BE2C (cell line): ENCODE data around the gene TSEN2.
"Not testable (repeated sequence)": the region's sequence is repeated elsewhere in the genome, so short reads cannot be mapped to it uniquely, and the experiment has no call there.

Experiments
- DNase-seq: peaks from one replicate; pipeline ENCODE4 v3.0.0-alpha.2; 2020
- H3K27me3 ChIP-seq: fragments of 250-450 bp; sonication (Bioruptor Pico); 2 replicates; pipeline ENCODE4 v1.5.1; 2020; ENCODE audit warnings: mild to moderate bottlenecking
- H3K36me3 ChIP-seq: fragments of 250-450 bp; sonication (Bioruptor Pico); 2 replicates; pipeline ENCODE4 v1.5.1; 2020; ENCODE audit warnings: mild to moderate bottlenecking
- H3K4me1 ChIP-seq: fragments of 250-450 bp; sonication (Bioruptor Pico); 2 replicates; pipeline ENCODE4 v1.5.1; 2020
- H3K4me3 ChIP-seq: 2 replicates; pipeline ENCODE4 v1.5.1; 2011; ENCODE audit warnings: low read depth, low read length
- H3K9me3 ChIP-seq: fragments of 250-450 bp; sonication (Bioruptor Pico); 2 replicates; pipeline ENCODE4 v1.5.1; 2020
- TF ChIP-seq, protein P1 (sequence below): IDR thresholded peaks from 2 replicates; pipeline ENCODE4 v1.5.1; 2012; ENCODE audit warnings: mild to moderate bottlenecking, low read depth, low read length

TSEN2 gene

DNA sequence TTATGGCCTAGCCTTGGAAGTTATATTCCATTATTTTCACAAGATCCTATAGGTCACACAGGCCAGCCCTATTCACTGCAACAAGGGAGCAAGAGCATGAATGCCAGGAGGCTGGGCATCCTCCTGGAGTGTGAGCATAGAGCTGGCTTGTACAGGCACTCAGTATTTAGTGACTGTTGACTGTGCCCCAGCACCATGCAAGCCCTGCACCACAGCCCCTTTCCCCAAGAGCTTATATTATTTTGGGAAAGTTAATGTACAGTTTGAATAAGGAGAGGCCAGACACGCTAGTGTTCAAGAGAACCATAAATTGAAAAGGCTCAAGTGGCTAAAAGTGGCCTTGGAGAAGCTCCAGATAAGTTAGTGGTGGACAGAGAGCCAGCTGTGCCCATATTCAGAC, 32.3 kb upstream of the TSEN2 start:
- DNase-seq: no peak
- H3K4me1 ChIP-seq: no peaks in the 10 kb centered on the region
- no peaks in the 10 kb centered on the region for H3K36me3 ChIP-seq
- H3K27me3 ChIP-seq: no peaks in the 10 kb centered on the region
- no peak overlapping the region for H3K4me3 ChIP-seq
- H3K9me3 ChIP-seq: no peaks in the 10 kb centered on the region
- TF ChIP-seq, protein P1, sequence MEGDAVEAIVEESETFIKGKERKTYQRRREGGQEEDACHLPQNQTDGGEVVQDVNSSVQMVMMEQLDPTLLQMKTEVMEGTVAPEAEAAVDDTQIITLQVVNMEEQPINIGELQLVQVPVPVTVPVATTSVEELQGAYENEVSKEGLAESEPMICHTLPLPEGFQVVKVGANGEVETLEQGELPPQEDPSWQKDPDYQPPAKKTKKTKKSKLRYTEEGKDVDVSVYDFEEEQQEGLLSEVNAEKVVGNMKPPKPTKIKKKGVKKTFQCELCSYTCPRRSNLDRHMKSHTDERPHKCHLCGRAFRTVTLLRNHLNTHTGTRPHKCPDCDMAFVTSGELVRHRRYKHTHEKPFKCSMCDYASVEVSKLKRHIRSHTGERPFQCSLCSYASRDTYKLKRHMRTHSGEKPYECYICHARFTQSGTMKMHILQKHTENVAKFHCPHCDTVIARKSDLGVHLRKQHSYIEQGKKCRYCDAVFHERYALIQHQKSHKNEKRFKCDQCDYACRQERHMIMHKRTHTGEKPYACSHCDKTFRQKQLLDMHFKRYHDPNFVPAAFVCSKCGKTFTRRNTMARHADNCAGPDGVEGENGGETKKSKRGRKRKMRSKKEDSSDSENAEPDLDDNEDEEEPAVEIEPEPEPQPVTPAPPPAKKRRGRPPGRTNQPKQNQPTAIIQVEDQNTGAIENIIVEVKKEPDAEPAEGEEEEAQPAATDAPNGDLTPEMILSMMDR: no peak

DNA sequence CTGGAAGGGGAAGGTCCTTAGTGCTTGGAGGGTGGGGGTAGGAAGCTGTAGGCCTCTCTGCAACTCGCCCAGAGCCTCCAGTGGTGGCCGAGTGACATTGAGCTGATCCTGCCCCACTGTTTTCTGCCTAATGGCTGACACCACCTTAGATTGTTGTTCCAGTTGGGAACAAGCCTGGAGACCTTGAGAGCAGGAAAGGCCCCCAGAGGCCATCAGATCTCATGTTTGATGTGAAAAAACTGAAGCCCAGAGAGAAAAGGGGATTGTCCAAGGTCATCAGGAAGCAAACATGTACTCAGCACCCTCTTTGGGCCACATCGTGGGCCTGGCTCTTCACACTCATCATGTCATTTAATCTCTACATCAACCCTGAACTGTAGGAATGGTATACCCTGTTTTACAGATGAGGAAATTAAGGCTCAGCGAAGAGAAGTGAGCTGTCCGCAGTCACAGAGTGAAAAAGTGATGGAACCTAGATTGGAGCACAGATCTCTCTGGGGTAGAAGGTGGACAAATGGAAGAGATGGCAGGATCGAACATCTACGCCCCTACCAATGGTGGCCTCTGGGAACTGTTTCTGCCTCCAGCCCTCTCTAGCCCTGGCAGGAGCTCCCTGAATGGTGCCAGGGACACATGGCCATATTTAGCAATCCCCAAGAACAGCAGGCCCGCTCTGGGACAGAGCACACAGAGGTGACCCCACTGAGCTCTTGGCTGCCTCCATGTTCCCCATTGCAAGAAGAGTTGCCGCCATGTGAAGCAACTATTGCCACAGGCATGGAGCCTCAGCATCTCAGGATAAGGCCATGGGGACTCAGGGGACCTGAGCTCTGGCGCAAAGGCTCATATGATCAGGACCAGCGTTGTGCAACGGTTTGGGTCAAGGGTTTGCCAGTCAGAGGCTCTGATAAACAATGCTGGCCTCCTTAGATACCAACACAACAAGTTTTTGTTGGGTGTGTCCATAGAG, 31.6 kb upstream of the TSEN2 start:
- Histone ChIP-seq H3K9me3 (no peaks in the 10 kb centered on the region), H3K4me3 (no peak overlapping the region), H3K36me3 (no peaks in the 10 kb centered on the region), H3K27me3 (no peaks in the 10 kb centered on the region), H3K4me1 (no peaks in the 10 kb centered on the region)
- DNase-seq: no peak
- TF ChIP-seq, protein P1: no peak

DNA sequence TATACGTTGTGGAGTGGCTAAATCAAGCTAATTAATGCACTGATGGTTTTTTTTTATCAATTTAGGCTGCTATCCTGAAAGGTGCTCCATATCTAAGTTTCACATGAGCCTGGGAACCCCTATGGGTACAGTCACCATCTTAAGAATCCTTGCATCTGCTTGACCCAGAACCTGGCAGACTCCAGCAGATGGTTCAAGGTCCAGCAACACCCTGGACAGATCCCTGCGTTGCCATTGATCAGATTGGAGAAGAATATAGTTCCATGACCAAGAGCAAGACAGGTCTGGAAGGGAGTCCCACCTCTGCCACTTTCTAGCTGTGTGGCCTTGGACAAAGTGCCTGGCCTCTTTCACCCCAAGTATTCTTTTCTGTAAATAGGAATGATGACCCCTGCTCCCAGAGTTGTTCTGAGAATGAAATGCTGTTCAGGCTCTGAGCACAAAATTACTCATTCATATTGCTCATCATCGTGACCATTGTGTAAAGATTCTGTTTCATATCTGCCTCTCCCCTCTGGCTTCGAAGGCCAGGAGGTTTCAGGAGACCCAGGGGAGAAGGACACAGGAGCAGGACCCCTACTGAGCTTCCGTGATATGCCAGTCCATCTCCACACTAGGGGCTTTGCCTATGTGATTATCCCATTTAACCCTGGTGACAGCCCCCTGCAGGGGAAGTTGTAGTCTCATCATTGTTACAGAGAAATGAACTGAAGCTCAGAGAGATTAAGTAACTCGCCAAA, 30.0 kb upstream of the TSEN2 start:
- TF ChIP-seq, protein P1: no peak
- no peak for DNase-seq
- Histone ChIP-seq H3K9me3 (no peaks in the 10 kb centered on the region), H3K27me3 (no peaks in the 10 kb centered on the region), H3K36me3 (no peaks in the 10 kb centered on the region), H3K4me3 (no peak overlapping the region), H3K4me1 (no peaks in the 10 kb centered on the region)

DNA sequence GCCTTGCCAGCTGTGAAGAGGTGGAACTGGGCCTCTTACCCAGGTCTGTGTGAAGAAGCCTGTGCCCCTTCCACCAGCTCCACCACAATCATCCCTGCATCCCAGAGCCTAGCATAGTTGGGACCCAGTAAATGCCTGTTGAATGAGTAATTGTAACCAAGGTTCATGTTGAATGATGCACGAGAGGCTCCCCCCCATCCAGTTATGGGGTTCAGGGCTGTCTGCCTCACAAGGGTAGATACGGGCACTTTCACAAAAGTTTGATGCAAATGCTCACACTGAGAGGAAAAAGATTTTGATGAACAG, 29.5 kb upstream of the TSEN2 start:
- Histone ChIP-seq H3K4me3 (no peak overlapping the region), H3K36me3 (no peaks in the 10 kb centered on the region), H3K4me1 (no peaks in the 10 kb centered on the region), H3K9me3 (no peaks in the 10 kb centered on the region), H3K27me3 (no peaks in the 10 kb centered on the region)
- no peak for DNase-seq
- TF ChIP-seq, protein P1: no peak

DNA sequence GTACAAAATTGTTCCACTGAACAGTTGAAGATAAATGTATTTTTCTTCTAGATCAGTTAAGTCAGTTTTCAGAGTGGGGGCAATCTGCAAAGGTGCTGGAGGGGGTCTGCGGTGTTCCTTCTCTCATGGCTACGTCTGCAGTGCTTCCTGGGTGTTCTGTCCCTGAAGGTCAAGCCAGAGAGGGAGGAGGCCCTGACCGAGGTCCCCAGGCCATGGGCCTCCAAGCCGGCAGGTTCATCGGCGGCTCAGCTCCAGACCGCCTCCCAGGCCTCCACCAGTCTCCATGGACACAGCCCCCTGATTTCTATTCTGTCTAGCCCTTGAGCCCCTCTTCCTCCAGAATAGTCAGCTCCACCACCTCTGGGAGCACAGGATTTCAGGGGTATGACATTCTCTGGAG, 28.5 kb upstream of the TSEN2 start:
- H3K9me3 ChIP-seq: no peaks in the 10 kb centered on the region
- no peak for DNase-seq
- no peaks in the 10 kb centered on the region for H3K4me1 ChIP-seq
- H3K27me3 ChIP-seq: no peaks in the 10 kb centered on the region
- no peaks in the 10 kb centered on the region for H3K36me3 ChIP-seq
- TF ChIP-seq, protein P1: no peak
- no peak overlapping the region for H3K4me3 ChIP-seq

DNA sequence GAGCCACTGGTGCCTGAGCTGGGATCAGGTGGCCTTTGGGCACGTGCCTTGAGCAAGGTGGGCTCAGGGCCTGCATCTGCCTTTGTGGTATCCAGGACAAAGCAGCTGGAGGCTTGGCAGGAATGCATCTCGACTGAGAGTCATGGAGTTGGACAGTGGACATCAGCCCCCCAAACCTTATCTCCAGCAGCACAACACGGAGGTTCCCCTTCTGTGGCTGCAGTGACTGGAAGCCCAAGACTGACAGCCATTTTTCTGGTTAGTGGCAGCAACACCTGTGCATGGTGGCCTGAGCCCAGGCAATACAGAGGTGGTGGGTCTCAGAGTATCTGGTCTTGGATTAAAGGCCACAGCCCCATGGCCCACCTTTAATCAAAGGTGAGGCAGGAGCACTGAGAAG, 27.8 kb upstream of the TSEN2 start:
- no peak for DNase-seq
- Histone ChIP-seq H3K36me3 (no peaks in the 10 kb centered on the region), H3K4me1 (no peaks in the 10 kb centered on the region), H3K27me3 (no peaks in the 10 kb centered on the region), H3K9me3 (no peaks in the 10 kb centered on the region), H3K4me3 (no peak overlapping the region)
- TF ChIP-seq, protein P1: no peak

DNA sequence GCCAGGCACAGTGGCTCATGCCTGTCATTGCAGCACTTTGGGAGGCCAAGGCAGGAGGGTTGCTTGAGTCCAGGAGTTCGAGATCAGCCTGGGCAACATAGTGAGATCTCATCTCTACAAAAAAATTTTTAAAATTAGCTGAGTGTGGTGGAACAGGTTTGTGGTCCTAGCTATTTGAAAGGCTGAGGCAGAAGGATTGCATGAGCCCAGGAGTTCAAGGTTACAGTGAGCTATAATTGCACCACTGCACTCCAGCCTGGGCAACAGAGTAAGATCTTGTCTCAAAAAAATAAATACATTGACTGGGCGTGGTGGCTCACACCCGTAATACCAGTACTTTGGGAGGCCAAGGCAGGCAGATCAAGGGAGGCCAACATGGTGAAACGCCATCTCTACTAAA, 26.9 kb upstream of the TSEN2 start:
- not testable (repeated sequence) for H3K4me3 ChIP-seq, DNase-seq, H3K4me1 ChIP-seq, H3K27me3 ChIP-seq, H3K36me3 ChIP-seq, H3K9me3 ChIP-seq
